Suprapubic skin (tissue), 4 donors: ENCODE results near the gene NPW. TPM values are rescaled to one million over a fixed set of nuclear protein-coding genes. Genes with fewer than 3 reads are reported as not detected.

ENCODE experiments used
- DNase-seq, 2 donors: peaks; one replicate each; pipeline ENCODE4 v3.0.0-alpha.2; 2019; ENCODE audit warnings: low spot score in 2 of 2
- H3K27ac ChIP-seq: fragments of 200-600 bp; sonication (generic); one replicate; pipeline ENCODE4 v1.5.1; 2019
- H3K27me3 ChIP-seq: fragments of 200-600 bp; sonication (generic); one replicate; pipeline ENCODE4 v1.5.1; 2019
- H3K36me3 ChIP-seq: fragments of 200-600 bp; sonication (generic); one replicate; pipeline ENCODE4 v1.5.1; 2019
- H3K4me1 ChIP-seq: fragments of 200-600 bp; sonication (generic); one replicate; pipeline ENCODE4 v1.5.1; 2019
- H3K4me3 ChIP-seq: fragments of 200-600 bp; sonication (generic); one replicate; pipeline ENCODE4 v1.5.1; 2019; ENCODE audit warnings: mild to moderate bottlenecking
- H3K9me3 ChIP-seq: fragments of 200-600 bp; sonication (generic); one replicate; pipeline ENCODE4 v1.5.1; 2019
- CTCF ChIP-seq, 2 donors: fragments of 200-600 bp in 1 of 2; fragments of 450-650 bp in 1 of 2; sonication (generic) in 1 of 2; IDR thresholded peaks; one replicate each; pipeline ENCODE4 v1.5.1; 2016 to 2019; ENCODE audit warnings: antibody characterized with exemption in 2 of 2, mild to moderate bottlenecking in 1 of 2, moderate library complexity in 1 of 2
- EP300 ChIP-seq: sonication (generic); formaldehyde crosslinking; IDR thresholded peaks from one replicate; pipeline ENCODE4 v1.6.1; 2017; ENCODE audit warnings: antibody characterized with exemption
- POLR2A ChIP-seq, 2 donors: fragments of 450-650 bp; IDR thresholded peaks; one replicate each; pipeline ENCODE4 v1.6.1; 2017; ENCODE audit warnings: antibody characterized with exemption in 2 of 2, mild to moderate bottlenecking in 2 of 2, moderate library complexity in 2 of 2
- POLR2AphosphoS5 ChIP-seq, 3 donors: sonication (generic); formaldehyde crosslinking; IDR thresholded peaks; one replicate each; pipeline ENCODE4 v1.6.1; 2017; ENCODE audit warnings: antibody characterized with exemption in 3 of 3
- WGBS: methylation state at CpG from one replicate; pipeline ENCODE4 v1.1.5; 2018; 5-methylcytosine and 5-hydroxymethylcytosine counted together
- total RNA-seq, 4 donors: library from RNA; depleted of rRNA; stranded (reverse); fragments of >200 nt; gene quantifications; one replicate each; pipeline ENCODE4 v1.1.0, GENCODE V29; 2016

Gene NPW
- total RNA-seq, 4 donors from 2014 or later: 0.65 to 5.6 (median 3.0) TPM; not detected in 1

GRCh38 chr16:2028146-2028545 is 8.6 kb downstream of the NPW start:
- DNase-seq: no peak
- WGBS: 40% methylated on average over 1 of the region's 3 CpGs
- no peaks in the 10 kb centered on the region for H3K9me3 ChIP-seq
- H3K27me3 ChIP-seq: no peaks in the 10 kb centered on the region
- TF ChIP-seq CTCF (IDR thresholded peaks at IDR 0.05) (no peak), EP300 (no peak), POLR2A (IDR thresholded peaks at IDR 0.05) (no peak), POLR2AphosphoS5 (IDR thresholded peaks at IDR 0.05) (no peak)
- no peak overlapping the region for H3K27ac ChIP-seq
- H3K36me3 ChIP-seq: no peaks in the 10 kb centered on the region
- peak overlapping the region; percentile 75 for H3K4me3 ChIP-seq
- peaks cover 43% of the 10 kb centered on the region for H3K4me1 ChIP-seq

- no peak for DNase-seq
- Histone ChIP-seq H3K9me3 (no peaks in the 10 kb centered on the region), H3K27me3 (no peaks in the 10 kb centered on the region), H3K27ac (no peak overlapping the region), H3K4me1 (peaks cover 43% of the 10 kb centered on the region), H3K4me3 (peak overlapping the region; percentile 75), H3K36me3 (no peaks in the 10 kb centered on the region)
- 99% methylated on average over 9 of the region's 18 CpGs for WGBS
- no peak for TF ChIP-seq CTCF (IDR thresholded peaks at IDR 0.05)
- no peak for TF ChIP-seq POLR2AphosphoS5 (IDR thresholded peaks at IDR 0.05)
- TF ChIP-seq EP300: no peak
- TF ChIP-seq POLR2A (IDR thresholded peaks at IDR 0.05): no peak
Observed at GRCh38 chr16:2028620-2029220, 9.1 kb downstream of the NPW start.

GRCh38 chr16:2029350-2029749 is 9.8 kb downstream of the NPW start:
- DNase-seq: peak in 1 of 2 donors; percentile 68
- no peaks in the 10 kb centered on the region for H3K9me3 ChIP-seq
- no peak for TF ChIP-seq CTCF (IDR thresholded peaks at IDR 0.05)
- no peak for TF ChIP-seq POLR2AphosphoS5 (IDR thresholded peaks at IDR 0.05)
- no peak for TF ChIP-seq EP300
- H3K4me3 ChIP-seq: peak overlapping the region; percentile 75
- H3K27ac ChIP-seq: no peak overlapping the region
- H3K36me3 ChIP-seq: no peaks in the 10 kb centered on the region
- no peaks in the 10 kb centered on the region for H3K27me3 ChIP-seq
- H3K4me1 ChIP-seq: peaks cover 43% of the 10 kb centered on the region
- 82% methylated on average over 2 of the region's 22 CpGs for WGBS

GRCh38 chr16:2030036-2030435 is 10.5 kb downstream of the NPW start:
- Histone ChIP-seq H3K27ac (no peak overlapping the region), H3K27me3 (no peaks in the 10 kb centered on the region)
- TF ChIP-seq CTCF (IDR thresholded peaks at IDR 0.05): no peak

GRCh38 chr16:2031081-2031577 is 11.5 kb downstream of the NPW start:
- peaks cover 56% of the 10 kb centered on the region for H3K4me1 ChIP-seq
- no peak for DNase-seq
- TF ChIP-seq CTCF (IDR thresholded peaks at IDR 0.05) (no peak), EP300 (no peak), POLR2AphosphoS5 (IDR thresholded peaks at IDR 0.05) (no peak), POLR2A (IDR thresholded peaks at IDR 0.05) (no peak)
- no peak overlapping the region for H3K4me3 ChIP-seq
- no peaks in the 10 kb centered on the region for H3K9me3 ChIP-seq
- H3K36me3 ChIP-seq: no peaks in the 10 kb centered on the region
- peak overlapping the region; percentile 1 for H3K27ac ChIP-seq
- H3K27me3 ChIP-seq: no peaks in the 10 kb centered on the region
- WGBS: 46% methylated on average over 3 of the region's 11 CpGs

More at GRCh38 chr16:2030036-2030435, 10.5 kb downstream of the NPW start:
- Histone ChIP-seq H3K4me1 (peaks cover 48% of the 10 kb centered on the region), H3K36me3 (no peaks in the 10 kb centered on the region), H3K4me3 (peak overlapping the region; percentile 75), H3K9me3 (no peaks in the 10 kb centered on the region)
- DNase-seq: no peak
- WGBS: 85% methylated on average over 9 of the region's 11 CpGs
